Measurements from ENCODE around the gene GDPD1.
"Not testable (repeated sequence)": the region's sequence is repeated elsewhere in the genome, so short reads cannot be mapped to it uniquely, and the experiment has no call there.

Gene GDPD1

DNA sequence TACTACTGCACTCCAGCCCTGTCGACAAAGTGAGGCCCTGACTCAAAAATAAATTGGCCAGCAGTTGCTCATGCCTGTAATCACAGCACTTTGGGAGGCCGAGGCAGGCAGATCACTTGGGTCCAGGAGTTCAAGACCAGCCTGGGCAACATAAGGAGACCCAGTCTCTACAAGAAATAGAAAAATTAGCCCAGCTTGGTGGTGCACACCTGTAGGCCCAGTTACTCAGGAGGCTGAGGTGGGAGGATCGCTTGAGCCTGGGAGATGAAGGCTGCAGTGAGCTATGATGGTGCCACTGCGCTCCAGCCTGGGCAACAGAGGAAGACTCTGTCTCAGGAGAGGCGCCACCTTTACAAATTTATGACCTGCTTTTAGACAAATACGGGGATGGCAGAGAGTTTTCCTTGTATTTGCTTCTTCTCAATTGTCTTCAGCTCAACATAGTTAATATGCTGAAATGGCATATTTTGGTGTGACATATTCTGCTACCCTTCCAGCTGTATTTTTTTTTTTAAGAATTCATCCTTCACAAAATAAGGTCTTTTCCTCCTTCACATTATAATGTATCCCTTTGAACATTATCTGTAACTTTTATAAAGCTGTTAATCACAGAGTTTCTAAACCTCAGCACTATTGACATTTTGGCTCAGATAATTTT lies 90.1 kb downstream of the GDPD1 start:
- no peaks in the 10 kb centered on the region for H3K9me3 ChIP-seq (ENCODE audit: control insufficient read depth, low read length)
- H3K4me1 ChIP-seq (ENCODE audit: control insufficient read depth, insufficient read depth, low read length), result no peaks in the 10 kb centered on the region
- no peak overlapping the region for H3K4me3 ChIP-seq (ENCODE audit: insufficient read depth, low read depth, low read length)
- no peaks in the 10 kb centered on the region for H3K27me3 ChIP-seq (ENCODE audit: control insufficient read depth, insufficient read depth, low read length, poor library complexity, severe bottlenecking)
- H3K27ac ChIP-seq (ENCODE audit: insufficient read depth, low read depth, low read length, poor library complexity, severe bottlenecking), result no peak overlapping the region
- no peaks in the 10 kb centered on the region for H3K36me3 ChIP-seq (ENCODE audit: control insufficient read depth, insufficient read depth, low read length)
- 86 to 88% methylated on average over 6 of the region's 6 CpGs for WGBS, 2 experiments

DNA sequence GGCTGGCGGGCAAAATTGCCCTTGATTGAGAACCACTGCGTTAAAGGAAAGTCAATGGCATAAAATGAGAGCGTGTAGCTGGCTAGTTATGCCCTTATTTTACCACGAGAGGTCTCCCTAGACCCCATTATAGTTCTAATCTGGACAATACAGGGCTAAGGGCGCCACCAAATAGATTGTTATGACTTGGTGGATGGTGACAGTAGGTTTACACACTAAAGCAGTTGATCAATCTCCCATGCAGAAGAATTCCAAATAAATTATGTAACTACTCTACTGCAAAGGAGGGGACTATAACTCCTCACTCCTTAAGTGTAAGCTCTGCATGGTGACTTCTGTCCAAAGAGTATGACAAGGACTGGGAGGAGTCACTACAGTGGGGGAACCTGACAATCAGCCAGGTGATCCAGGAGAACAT lies 90.7 kb downstream of the GDPD1 start:
- Histone ChIP-seq H3K4me3 (ENCODE audit: insufficient read depth, low read depth, low read length) (no peak overlapping the region), H3K9me3 (ENCODE audit: control insufficient read depth, low read length) (no peaks in the 10 kb centered on the region), H3K4me1 (ENCODE audit: control insufficient read depth, insufficient read depth, low read length) (no peaks in the 10 kb centered on the region), H3K27ac (ENCODE audit: insufficient read depth, low read depth, low read length, poor library complexity, severe bottlenecking) (no peak overlapping the region), H3K36me3 (ENCODE audit: control insufficient read depth, insufficient read depth, low read length) (no peaks in the 10 kb centered on the region), H3K27me3 (ENCODE audit: control insufficient read depth, insufficient read depth, low read length, poor library complexity, severe bottlenecking) (no peaks in the 10 kb centered on the region)
- 6 to 9% methylated on average over 4 to 5 of the region's 5 CpGs for WGBS, 2 experiments

DNA sequence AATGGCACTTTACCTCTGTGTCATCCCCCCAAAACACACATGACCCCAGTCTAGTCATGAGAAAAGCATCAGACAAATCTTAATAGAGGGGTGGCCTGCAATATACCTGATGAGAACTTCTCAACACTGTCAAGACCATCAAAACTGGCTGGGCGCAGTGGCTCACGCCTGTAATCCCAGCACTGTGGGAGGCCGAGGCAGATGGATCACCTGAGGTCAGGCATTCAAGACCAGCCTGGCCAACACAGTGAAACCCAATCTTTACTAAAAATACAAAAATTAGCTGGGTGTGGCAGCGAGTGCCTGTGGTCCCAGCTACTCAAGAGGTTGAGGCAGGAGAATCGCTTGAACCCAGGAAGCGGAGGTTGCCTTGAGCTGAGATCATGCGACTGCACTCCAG lies 91.2 kb downstream of the GDPD1 start:
- not testable (repeated sequence) for H3K4me3 ChIP-seq (ENCODE audit: insufficient read depth, low read depth, low read length)

DNA sequence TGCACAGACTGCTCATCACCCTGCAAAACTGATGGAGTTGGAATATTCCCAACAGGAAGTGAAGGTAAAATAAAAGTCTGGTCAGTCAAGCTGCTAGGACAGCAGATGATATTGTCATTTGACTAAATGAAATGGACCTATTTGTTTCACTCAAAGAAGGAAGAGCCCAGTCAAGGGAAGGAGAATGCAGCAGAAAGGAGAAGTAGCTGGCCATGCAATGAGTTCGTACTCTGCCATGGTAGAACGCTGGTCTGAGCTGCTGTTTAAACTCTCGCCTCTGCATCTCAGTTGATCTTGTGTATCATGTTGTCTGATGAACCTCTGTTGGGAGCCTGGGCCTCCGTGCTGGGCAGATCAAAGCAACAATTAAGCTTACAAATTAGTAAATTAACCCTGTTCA lies 95.6 kb downstream of the GDPD1 start:
- WGBS, 2 experiments, result 88 to 94% methylated on average over 4 of the region's 4 CpGs
- Histone ChIP-seq H3K27me3 (ENCODE audit: control insufficient read depth, insufficient read depth, low read length, poor library complexity, severe bottlenecking) (no peaks in the 10 kb centered on the region), H3K36me3 (ENCODE audit: control insufficient read depth, insufficient read depth, low read length) (no peaks in the 10 kb centered on the region), H3K4me3 (ENCODE audit: insufficient read depth, low read depth, low read length) (no peak overlapping the region), H3K4me1 (ENCODE audit: control insufficient read depth, insufficient read depth, low read length) (no peaks in the 10 kb centered on the region), H3K9me3 (ENCODE audit: control insufficient read depth, low read length) (no peaks in the 10 kb centered on the region), H3K27ac (ENCODE audit: insufficient read depth, low read depth, low read length, poor library complexity, severe bottlenecking) (no peak overlapping the region)

More for the DNA sequence above, 91.2 kb downstream of the GDPD1 start:
- H3K27me3 ChIP-seq (ENCODE audit: control insufficient read depth, insufficient read depth, low read length, poor library complexity, severe bottlenecking); H3K4me1 ChIP-seq (ENCODE audit: control insufficient read depth, insufficient read depth, low read length); H3K27ac ChIP-seq (ENCODE audit: insufficient read depth, low read depth, low read length, poor library complexity, severe bottlenecking); H3K9me3 ChIP-seq (ENCODE audit: control insufficient read depth, low read length); H3K36me3 ChIP-seq (ENCODE audit: control insufficient read depth, insufficient read depth, low read length): not testable (repeated sequence)
- WGBS, 2 experiments, result 84 to 94% methylated on average over 7 of the region's 7 CpGs
